ENCODE measurements around the gene KIF9. TPM values are rescaled to one million over a fixed set of nuclear protein-coding genes. Genes with fewer than 3 reads are reported as not detected.
A peak's percentile ranks its signal among the peaks of the same experiment; 100 is the strongest.
"Not testable (repeated sequence)": the region's sequence is repeated elsewhere in the genome, so short reads cannot be mapped to it uniquely, and the experiment has no call there.

The KIF9 gene
- 1 to 10 TPM; 4.5 to 4.9 TPM for total RNA-seq

GRCh38 chr3:47282424-47283192 is at the start of gene KIF9, which contains the start of gene KLHL18:
Gene KIF9 (minus strand): TSS chr3:47282799. CDS start chr3:47277374, 5,425 bp downstream.
Gene KLHL18 (plus strand): TSS chr3:47282944. CDS start chr3:47282966, 22 bp downstream.
- DNase-seq = peak; percentile 95
- Mint-ChIP-seq H3K9me3 (no peaks in the 10 kb centered on the region), H3K4me3 (peak within 1 kb of the TSS; percentile 99), H3K36me3 (ENCODE audit: low read depth) (peaks cover 9% of the 10 kb centered on the region), H3K27me3 (ENCODE audit: low read depth) (no peaks in the 10 kb centered on the region), H3K4me1 (ENCODE audit: low read depth) (peaks cover 42% of the 10 kb centered on the region), H3K27ac (peak within 1 kb of the TSS; percentile 99)
- CTCF ChIA-PET = interaction anchor here (0.6 to 1.8 kb wide), 2 partner anchors 118 to 161 kb away, joined by 5 read pairs; no protein-coding TSS in a partner anchor
- intact Hi-C loops (cut with micrococcal nuclease) = loop anchor here (1.0 to 10.0 kb wide), 7 partner anchors 98 to 502 kb away; partner anchors contain the start of genes ELP6, NBEAL2, SCAP and SETD2

- no peak overlapping the region for H3K4me3 Mint-ChIP-seq
- intact Hi-C loops (cut with micrococcal nuclease) = loop anchor here (1.0 to 5.0 kb wide), 5 partner anchors 160 to 619 kb away; partner anchors contain the start of gene SETD2
- H3K36me3 Mint-ChIP-seq (ENCODE audit: low read depth) = peaks cover 9% of the 10 kb centered on the region
- no peaks in the 10 kb centered on the region for H3K4me1 Mint-ChIP-seq (ENCODE audit: low read depth)
- H3K9me3 Mint-ChIP-seq = no peaks in the 10 kb centered on the region
- no peak overlapping the region for H3K27ac Mint-ChIP-seq
- CTCF ChIA-PET = interaction anchor here (0.6 to 3.9 kb wide), 11 partner anchors 11 to 406 kb away, joined by 3 to 19 read pairs (median 4); partner anchors contain the start of gene SETD2
- H3K27me3 Mint-ChIP-seq (ENCODE audit: low read depth) = no peaks in the 10 kb centered on the region
- peak; percentile 66 for DNase-seq
Measured at GRCh38 chr3:47324278-47324865, 41.8 kb upstream of the KIF9 start.

GRCh38 chr3:47323431-47324277 is 41.1 kb upstream of the KIF9 start:
- DNase-seq = no peak
- Mint-ChIP-seq H3K4me1 (ENCODE audit: low read depth) (no peaks in the 10 kb centered on the region), H3K9me3 (no peaks in the 10 kb centered on the region), H3K4me3 (no peak overlapping the region), H3K36me3 (ENCODE audit: low read depth) (peaks cover 9% of the 10 kb centered on the region), H3K27me3 (ENCODE audit: low read depth) (no peaks in the 10 kb centered on the region), H3K27ac (no peak overlapping the region)
- CTCF ChIA-PET = interaction anchor here (0.6 to 3.9 kb wide), 16 partner anchors 10 to 428 kb away, joined by 3 to 19 read pairs (median 3); partner anchors contain the start of gene SETD2
- intact Hi-C loops (cut with micrococcal nuclease) = loop anchor here (1.0 to 5.0 kb wide), 5 partner anchors 159 to 618 kb away; partner anchors contain the start of gene SETD2

GRCh38 chr3:47319956-47320355 is 37.4 kb upstream of the KIF9 start:
- no peak overlapping the region for H3K4me3 Mint-ChIP-seq
- CTCF ChIA-PET = interaction anchor here (0.6 to 0.7 kb wide), 2 partner anchors 306 to 977 kb away, joined by 3 read pairs; no protein-coding TSS in a partner anchor
- no peak for DNase-seq
- peaks cover 5% of the 10 kb centered on the region for H3K36me3 Mint-ChIP-seq (ENCODE audit: low read depth)
- no peaks in the 10 kb centered on the region for H3K9me3 Mint-ChIP-seq
- H3K27ac Mint-ChIP-seq = no peak overlapping the region
- intact Hi-C loops (cut with micrococcal nuclease) = loop anchor here (5.0 kb wide), 3 partner anchors 303 to 393 kb away; no protein-coding TSS in a partner anchor
- no peaks in the 10 kb centered on the region for H3K27me3 Mint-ChIP-seq (ENCODE audit: low read depth)
- H3K4me1 Mint-ChIP-seq (ENCODE audit: low read depth) = no peaks in the 10 kb centered on the region

GRCh38 chr3:47318916-47319315 is 36.3 kb upstream of the KIF9 start:
- CTCF ChIA-PET = no interaction called here
- intact Hi-C loops (cut with micrococcal nuclease) = no loop called here
- Mint-ChIP-seq H3K36me3 (ENCODE audit: low read depth) (peaks cover 3% of the 10 kb centered on the region), H3K9me3 (no peaks in the 10 kb centered on the region), H3K4me3 (no peak overlapping the region), H3K27me3 (ENCODE audit: low read depth) (no peaks in the 10 kb centered on the region), H3K27ac (no peak overlapping the region), H3K4me1 (ENCODE audit: low read depth) (peaks cover 8% of the 10 kb centered on the region)
- no peak for DNase-seq

GRCh38 chr3:47316151-47316550 is 33.6 kb upstream of the KIF9 start:
- intact Hi-C loops (cut with micrococcal nuclease); H3K27me3 Mint-ChIP-seq (ENCODE audit: low read depth); H3K36me3 Mint-ChIP-seq (ENCODE audit: low read depth); CTCF ChIA-PET; H3K27ac Mint-ChIP-seq; DNase-seq; H3K4me3 Mint-ChIP-seq; H3K9me3 Mint-ChIP-seq: not testable (repeated sequence)
- H3K4me1 Mint-ChIP-seq (ENCODE audit: low read depth) = peaks cover 13% of the 10 kb centered on the region

- Mint-ChIP-seq H3K27me3 (ENCODE audit: low read depth) (no peaks in the 10 kb centered on the region), H3K4me1 (ENCODE audit: low read depth) (peaks cover 13% of the 10 kb centered on the region), H3K4me3 (no peak overlapping the region), H3K9me3 (no peaks in the 10 kb centered on the region), H3K27ac (no peak overlapping the region), H3K36me3 (ENCODE audit: low read depth) (peaks cover 2% of the 10 kb centered on the region)
- DNase-seq = no peak
- CTCF ChIA-PET = interaction anchor here (1.2 to 2.9 kb wide), 3 partner anchors 8 to 36 kb away, joined by 3 to 17 read pairs (median 7); no protein-coding TSS in a partner anchor
- intact Hi-C loops (cut with micrococcal nuclease) = no loop called here
Measured at GRCh38 chr3:47315069-47315647, 32.6 kb upstream of the KIF9 start.

GRCh38 chr3:47314056-47314764 is 31.6 kb upstream of the KIF9 start:
- no peak overlapping the region for H3K27ac Mint-ChIP-seq
- H3K4me3 Mint-ChIP-seq = no peak overlapping the region
- CTCF ChIA-PET = interaction anchor here (0.7 to 2.9 kb wide), 6 partner anchors 9 to 294 kb away, joined by 3 to 17 read pairs (median 4); no protein-coding TSS in a partner anchor
- no peaks in the 10 kb centered on the region for H3K9me3 Mint-ChIP-seq
- peaks cover 3% of the 10 kb centered on the region for H3K36me3 Mint-ChIP-seq (ENCODE audit: low read depth)
- H3K4me1 Mint-ChIP-seq (ENCODE audit: low read depth) = peaks cover 13% of the 10 kb centered on the region
- H3K27me3 Mint-ChIP-seq (ENCODE audit: low read depth) = no peaks in the 10 kb centered on the region
- intact Hi-C loops (cut with micrococcal nuclease) = no loop called here
- DNase-seq = no peak

- Mint-ChIP-seq H3K27me3 (ENCODE audit: low read depth) (no peaks in the 10 kb centered on the region), H3K4me3 (no peak overlapping the region), H3K9me3 (no peaks in the 10 kb centered on the region), H3K27ac (no peak overlapping the region), H3K36me3 (ENCODE audit: low read depth) (peaks cover 7% of the 10 kb centered on the region), H3K4me1 (ENCODE audit: low read depth) (peaks cover 13% of the 10 kb centered on the region)
- CTCF ChIA-PET = interaction anchor here (0.9 to 2.9 kb wide), 5 partner anchors 10 to 149 kb away, joined by 3 to 17 read pairs (median 3); no protein-coding TSS in a partner anchor
- intact Hi-C loops (cut with micrococcal nuclease) = no loop called here
- DNase-seq = no peak
Measured at GRCh38 chr3:47313341-47314055, 30.9 kb upstream of the KIF9 start.

GRCh38 chr3:47310391-47310790 is 27.8 kb upstream of the KIF9 start:
- intact Hi-C loops (cut with micrococcal nuclease) = loop anchor here (2.0 kb wide), 1 partner anchor 54 kb away; no protein-coding TSS in a partner anchor
- H3K4me3 Mint-ChIP-seq = no peak overlapping the region
- H3K36me3 Mint-ChIP-seq (ENCODE audit: low read depth) = peaks cover 16% of the 10 kb centered on the region
- H3K4me1 Mint-ChIP-seq (ENCODE audit: low read depth) = peaks cover 19% of the 10 kb centered on the region
- H3K27me3 Mint-ChIP-seq (ENCODE audit: low read depth) = no peaks in the 10 kb centered on the region
- CTCF ChIA-PET = interaction anchor here (0.6 to 0.7 kb wide), 2 partner anchors 27 to 72 kb away, joined by 3 to 4 read pairs; no protein-coding TSS in a partner anchor
- DNase-seq = no peak
- no peaks in the 10 kb centered on the region for H3K9me3 Mint-ChIP-seq
- no peak overlapping the region for H3K27ac Mint-ChIP-seq

Measured in activated naive CD4-positive, alpha-beta T cell treated with anti-CD3 and anti-CD28 coated beads for 36 hours (primary cell).